GM20000 (cell line): Measurements from ENCODE around the gene SLC17A2.
A peak's percentile ranks its signal among the peaks of the same experiment; 100 is the strongest.

Source experiments
- DNase-seq: peaks from one replicate; pipeline ENCODE4 v3.0.0; 2012; ENCODE audit warnings: low spot score
- TF ChIP-seq, protein P1 (sequence below): IDR thresholded peaks from 2 replicates; pipeline ENCODE4 v1.5.1; 2012; ENCODE audit warnings: mild to moderate bottlenecking, control low read depth; ENCODE audit errors: extremely low read depth, missing control alignments

Gene SLC17A2

DNA sequence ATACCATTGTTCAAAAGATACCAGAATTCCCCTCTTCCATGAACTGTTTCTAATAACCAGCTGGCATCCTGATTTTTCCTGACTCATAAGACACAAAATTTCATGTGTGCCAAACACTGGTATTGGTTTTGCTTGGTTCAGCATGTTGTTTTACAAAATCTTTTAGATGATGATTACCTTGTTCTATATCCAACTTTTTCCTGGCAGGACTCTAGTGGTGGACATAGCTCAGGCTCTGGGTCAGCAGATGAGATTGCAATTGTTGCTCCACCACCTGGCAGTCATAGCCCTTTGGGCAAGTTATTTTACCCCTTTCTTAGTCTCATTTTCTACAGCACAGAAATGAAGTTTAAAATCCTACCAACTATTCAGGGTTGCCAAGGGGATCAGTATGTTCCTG, 38.3 kb upstream of the SLC17A2 start:
- no peak for DNase-seq
- TF ChIP-seq, protein P1, sequence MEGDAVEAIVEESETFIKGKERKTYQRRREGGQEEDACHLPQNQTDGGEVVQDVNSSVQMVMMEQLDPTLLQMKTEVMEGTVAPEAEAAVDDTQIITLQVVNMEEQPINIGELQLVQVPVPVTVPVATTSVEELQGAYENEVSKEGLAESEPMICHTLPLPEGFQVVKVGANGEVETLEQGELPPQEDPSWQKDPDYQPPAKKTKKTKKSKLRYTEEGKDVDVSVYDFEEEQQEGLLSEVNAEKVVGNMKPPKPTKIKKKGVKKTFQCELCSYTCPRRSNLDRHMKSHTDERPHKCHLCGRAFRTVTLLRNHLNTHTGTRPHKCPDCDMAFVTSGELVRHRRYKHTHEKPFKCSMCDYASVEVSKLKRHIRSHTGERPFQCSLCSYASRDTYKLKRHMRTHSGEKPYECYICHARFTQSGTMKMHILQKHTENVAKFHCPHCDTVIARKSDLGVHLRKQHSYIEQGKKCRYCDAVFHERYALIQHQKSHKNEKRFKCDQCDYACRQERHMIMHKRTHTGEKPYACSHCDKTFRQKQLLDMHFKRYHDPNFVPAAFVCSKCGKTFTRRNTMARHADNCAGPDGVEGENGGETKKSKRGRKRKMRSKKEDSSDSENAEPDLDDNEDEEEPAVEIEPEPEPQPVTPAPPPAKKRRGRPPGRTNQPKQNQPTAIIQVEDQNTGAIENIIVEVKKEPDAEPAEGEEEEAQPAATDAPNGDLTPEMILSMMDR, result no peak

DNA sequence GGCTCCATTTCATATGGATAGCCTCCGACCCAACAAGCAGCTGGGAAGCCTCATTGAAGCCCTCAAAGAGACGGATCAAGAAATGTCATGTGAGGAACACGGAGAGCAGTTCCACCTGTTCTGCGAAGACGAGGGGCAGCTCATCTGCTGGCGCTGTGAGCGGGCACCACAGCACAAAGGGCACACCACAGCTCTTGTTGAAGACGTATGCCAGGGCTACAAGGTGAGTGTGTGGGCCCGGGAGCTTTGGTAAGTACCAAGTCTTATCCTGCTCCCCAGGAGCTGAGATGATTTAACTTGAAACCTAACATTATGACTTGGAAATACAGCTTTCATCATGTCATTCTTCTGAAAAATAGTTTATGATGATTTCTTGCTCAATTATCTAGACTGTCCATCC, 36.2 kb upstream of the SLC17A2 start:
- TF ChIP-seq, protein P1, result no peak
- DNase-seq, result no peak

DNA sequence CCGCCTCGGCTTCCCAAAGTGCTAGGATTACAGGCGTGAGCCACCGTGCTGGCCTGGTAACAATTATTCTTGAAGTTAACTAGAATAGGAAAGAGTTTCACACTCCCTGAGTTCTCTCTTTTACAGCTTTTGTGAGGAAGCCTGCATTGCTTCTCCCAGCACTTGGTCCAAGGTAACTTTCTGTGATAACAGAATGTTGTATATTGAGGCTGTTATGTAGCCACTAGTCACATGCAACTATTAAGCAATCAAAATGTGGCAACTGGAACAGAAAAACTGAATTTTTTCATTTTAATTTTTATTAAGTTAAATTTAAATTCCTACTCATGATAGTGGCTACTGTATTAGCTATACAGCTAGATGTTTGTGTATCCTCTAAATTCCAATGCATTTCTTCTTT, 34.6 kb upstream of the SLC17A2 start:
- TF ChIP-seq, protein P1, result no peak
- no peak for DNase-seq

DNA sequence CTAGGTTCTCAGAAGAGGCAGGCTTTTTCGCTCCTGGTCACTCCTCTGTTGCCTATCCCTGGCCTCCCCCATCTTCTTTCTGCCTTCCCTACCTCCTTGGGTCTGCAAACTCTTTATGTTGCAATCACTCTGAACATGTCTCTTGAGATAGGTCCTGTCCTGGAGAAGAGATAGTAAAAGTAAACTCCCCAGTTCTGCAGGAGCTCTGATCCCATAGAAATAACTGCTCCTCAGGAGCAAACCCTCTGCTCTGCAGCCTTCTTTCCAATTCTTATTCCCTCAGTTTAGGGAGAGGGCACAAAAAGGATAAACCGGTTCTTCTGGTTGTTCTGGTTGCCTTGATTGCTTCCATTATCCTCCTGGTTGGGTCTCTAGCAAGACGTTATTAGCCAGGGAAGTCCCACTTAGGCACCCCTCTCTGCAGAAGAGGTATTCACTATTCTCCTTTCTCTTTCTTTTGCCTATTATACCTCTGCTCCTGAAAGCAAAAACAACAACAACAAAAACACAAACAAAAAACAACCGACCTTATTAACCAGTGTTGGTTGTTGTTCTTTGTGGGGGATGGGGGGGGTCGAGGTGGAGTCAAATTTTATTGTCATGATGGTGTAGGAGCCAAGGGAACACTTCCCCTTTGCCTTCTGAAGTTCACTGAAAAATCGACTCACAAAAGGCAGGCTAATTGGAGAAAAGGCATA, 33.1 kb upstream of the SLC17A2 start:
- TF ChIP-seq, protein P1, result no peak
- DNase-seq, result no peak

DNA sequence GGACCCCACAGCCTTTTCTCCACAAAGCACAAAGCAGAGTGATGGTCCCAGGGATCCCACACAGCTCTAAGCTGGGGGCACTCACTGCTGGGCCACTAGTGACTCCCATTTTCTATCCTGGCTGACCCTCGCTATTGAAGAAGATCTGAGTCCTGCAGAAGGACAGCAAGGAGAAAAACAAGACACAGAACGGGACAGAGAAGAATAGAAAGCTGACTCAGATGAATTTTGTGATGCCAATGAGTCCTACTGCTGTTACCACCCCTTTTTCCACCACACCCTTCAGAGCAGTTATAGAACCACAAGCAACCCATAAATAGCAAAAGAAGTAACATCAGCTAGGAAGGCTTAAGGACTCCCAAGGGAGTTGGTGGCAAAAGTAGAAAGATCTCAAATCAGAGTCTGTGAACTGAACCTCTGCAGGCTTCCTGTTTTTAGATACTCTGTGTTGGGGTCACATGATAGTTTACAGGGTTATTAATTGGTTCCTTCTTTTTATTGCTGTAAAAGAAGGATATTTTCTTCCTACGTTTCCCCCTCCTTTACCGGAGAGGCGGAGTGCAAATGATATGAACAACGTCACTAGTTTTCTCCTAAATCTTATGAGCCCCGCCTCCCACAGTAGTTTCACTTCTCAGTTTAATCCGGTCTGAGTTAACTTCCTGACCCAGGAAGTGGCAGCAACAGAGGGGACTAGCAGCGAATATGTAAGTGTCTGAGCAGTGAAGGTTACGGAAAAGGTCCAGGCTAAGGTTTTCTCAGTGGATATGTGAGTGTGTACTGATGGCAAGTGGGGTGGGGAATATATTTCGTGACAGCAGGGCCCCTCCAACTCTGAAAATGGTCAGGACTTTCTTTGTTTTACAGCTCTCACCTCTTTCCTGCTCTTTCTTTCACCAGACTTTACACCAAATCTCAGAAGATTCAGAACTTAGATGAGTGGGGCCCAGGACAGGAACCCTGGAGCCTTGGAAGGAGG, 31.9 kb upstream of the SLC17A2 start, which contains the start of gene TRIM38:
TRIM38 (plus strand) TSS at position 654 of the 979 bp plus-strand sequence. CDS start 3,721 bp downstream, outside the sequence.
- peak; percentile 71 for DNase-seq
- TF ChIP-seq, protein P1, result no peak

DNA sequence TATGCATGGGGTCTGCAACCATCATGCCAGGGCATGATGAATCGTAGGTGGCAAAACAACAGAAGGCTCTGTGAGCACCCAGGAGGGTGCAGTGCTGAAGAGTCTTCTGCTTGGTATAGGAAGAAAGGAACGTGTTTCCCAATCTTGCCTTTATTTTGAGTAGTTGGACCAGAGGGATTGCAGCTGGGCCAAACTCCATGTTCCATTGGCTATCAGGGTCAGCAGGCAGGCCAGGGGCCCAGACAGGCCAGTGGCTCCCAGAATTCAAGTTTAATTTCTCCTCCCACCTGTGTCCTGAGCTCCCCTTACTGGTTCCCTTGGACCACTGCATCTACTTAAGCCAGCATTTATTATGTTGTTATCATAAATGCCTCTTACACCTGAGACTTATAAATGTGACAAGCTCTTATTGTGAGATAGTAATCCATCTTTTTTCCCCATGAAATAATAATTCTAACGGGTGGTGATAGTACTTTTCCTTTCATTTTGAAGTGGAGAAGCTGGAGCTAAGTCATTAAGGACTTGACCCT, 31.2 kb upstream of the SLC17A2 start:
- TF ChIP-seq, protein P1, result no peak
- peak; percentile 30 for DNase-seq

DNA sequence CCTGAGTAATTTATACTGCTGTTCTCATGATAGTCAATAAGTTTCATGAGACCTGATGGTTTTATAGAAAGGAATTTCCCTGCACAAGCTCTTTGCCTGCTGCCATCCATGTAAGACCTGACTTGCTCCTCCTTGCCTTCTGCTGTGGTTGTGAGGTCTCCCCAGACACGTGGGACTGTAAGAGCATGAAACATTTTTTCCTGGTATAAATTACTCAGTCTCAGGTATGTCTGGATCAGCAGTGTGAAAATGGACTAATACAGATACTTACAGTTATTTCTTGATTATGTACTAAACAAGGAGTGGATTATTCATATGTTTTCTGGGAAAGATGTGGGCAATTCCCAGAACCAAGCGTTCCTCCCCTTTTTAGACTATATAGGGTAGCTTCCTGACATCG, 30.2 kb upstream of the SLC17A2 start:
- TF ChIP-seq, protein P1, result no peak
- DNase-seq, result no peak
